Measurements from ENCODE around the gene PLXNA4.

The PLXNA4 gene

GRCh38 chr7:132243463-132243862 is 332.8 kb downstream of the PLXNA4 start:
- FAIRE-seq (no peak), DNase-seq (ENCODE audit: insufficient read length, low spot score) (no peak)
- no peak for TF ChIP-seq POLR2A (IDR thresholded peaks at IDR 0.05; ENCODE audit: low read depth, low read length)

GRCh38 chr7:132243051-132243450 is 333.2 kb downstream of the PLXNA4 start:
- DNase-seq (ENCODE audit: insufficient read length, low spot score) (no peak), FAIRE-seq (no peak)
- no peak for TF ChIP-seq POLR2A (IDR thresholded peaks at IDR 0.05; ENCODE audit: low read depth, low read length)

- no peak for DNase-seq (ENCODE audit: insufficient read length, low spot score)
- no peak for TF ChIP-seq POLR2A (IDR thresholded peaks at IDR 0.05; ENCODE audit: low read depth, low read length)
- no peak for FAIRE-seq
Measured at GRCh38 chr7:132242192-132242812, 334.0 kb downstream of the PLXNA4 start.

- TF ChIP-seq POLR2A (IDR thresholded peaks at IDR 0.05; ENCODE audit: low read depth, low read length): no peak
- FAIRE-seq: no peak
- DNase-seq (ENCODE audit: insufficient read length, low spot score): no peak
Measured at GRCh38 chr7:132240821-132241422, 335.3 kb downstream of the PLXNA4 start.

GRCh38 chr7:132240262-132240661 is 336.0 kb downstream of the PLXNA4 start:
- DNase-seq (ENCODE audit: insufficient read length, low spot score) (no peak), FAIRE-seq (no peak)
- TF ChIP-seq POLR2A (IDR thresholded peaks at IDR 0.05; ENCODE audit: low read depth, low read length): no peak

- TF ChIP-seq POLR2A (IDR thresholded peaks at IDR 0.05; ENCODE audit: low read depth, low read length): no peak
- FAIRE-seq (no peak), DNase-seq (ENCODE audit: insufficient read length, low spot score) (no peak)
Measured at GRCh38 chr7:132239422-132239994, 336.8 kb downstream of the PLXNA4 start.

GRCh38 chr7:132234711-132235110 is 341.6 kb downstream of the PLXNA4 start:
- no peak for TF ChIP-seq POLR2A (IDR thresholded peaks at IDR 0.05; ENCODE audit: low read depth, low read length)
- no peak for FAIRE-seq
- DNase-seq (ENCODE audit: insufficient read length, low spot score): no peak

GRCh38 chr7:132232406-132232805 is 343.9 kb downstream of the PLXNA4 start:
- DNase-seq (ENCODE audit: insufficient read length, low spot score) (no peak), FAIRE-seq (no peak)
- TF ChIP-seq POLR2A (IDR thresholded peaks at IDR 0.05; ENCODE audit: low read depth, low read length): no peak

- FAIRE-seq (no peak), DNase-seq (ENCODE audit: insufficient read length, low spot score) (no peak)
- no peak for TF ChIP-seq POLR2A (IDR thresholded peaks at IDR 0.05; ENCODE audit: low read depth, low read length)
Measured at GRCh38 chr7:132230462-132230861, 345.8 kb downstream of the PLXNA4 start.

- FAIRE-seq (no peak), DNase-seq (ENCODE audit: insufficient read length, low spot score) (no peak)
- no peak for TF ChIP-seq POLR2A (IDR thresholded peaks at IDR 0.05; ENCODE audit: low read depth, low read length)
Measured at GRCh38 chr7:132228240-132228639, 348.0 kb downstream of the PLXNA4 start.

- FAIRE-seq: no peak
- TF ChIP-seq POLR2A (IDR thresholded peaks at IDR 0.05; ENCODE audit: low read depth, low read length): no peak
- no peak for DNase-seq (ENCODE audit: insufficient read length, low spot score)
Measured at GRCh38 chr7:132226957-132227290, 349.3 kb downstream of the PLXNA4 start.

GRCh38 chr7:132226046-132226956 is 350.0 kb downstream of the PLXNA4 start:
- DNase-seq (ENCODE audit: insufficient read length, low spot score) (no peak), FAIRE-seq (no peak)
- TF ChIP-seq POLR2A (IDR thresholded peaks at IDR 0.05; ENCODE audit: low read depth, low read length): no peak

GRCh38 chr7:132225216-132226030 is 350.8 kb downstream of the PLXNA4 start:
- DNase-seq (ENCODE audit: insufficient read length, low spot score) (peak; percentile 45), FAIRE-seq (no peak)

More at GRCh38 chr7:132225216-132226030, 350.8 kb downstream of the PLXNA4 start:
- no peak for TF ChIP-seq POLR2A (IDR thresholded peaks at IDR 0.05; ENCODE audit: low read depth, low read length)

Data from H54 (cell line).